Adipocyte (in vitro differentiated cells): ENCODE data around the gene DGKD.
"Not testable (repeated sequence)": the region's sequence is repeated elsewhere in the genome, so short reads cannot be mapped to it uniquely, and the experiment has no call there.

Source experiments
- DNase-seq: peaks from one replicate; pipeline ENCODE4 v3.0.0-alpha.2; 2015; ENCODE audit warnings: low read depth
- H3K27me3 ChIP-seq: replicated peaks from 2 replicates; pipeline ENCODE4 v1.7.0; 2013; ENCODE audit warnings: mild to moderate bottlenecking, low read length, moderate library complexity; ENCODE audit not compliant: control insufficient read depth, insufficient read depth
- H3K36me3 ChIP-seq: 2 replicates; pipeline ENCODE4 v1.7.0; 2013; ENCODE audit warnings: low read length, mild to moderate bottlenecking, moderate library complexity; ENCODE audit not compliant: control insufficient read depth, insufficient read depth, severe bottlenecking
- H3K4me1 ChIP-seq: 2 replicates; pipeline ENCODE4 v1.7.0; 2013; ENCODE audit warnings: mild to moderate bottlenecking, low read length, moderate library complexity; ENCODE audit not compliant: control insufficient read depth, insufficient read depth
- H3K4me3 ChIP-seq: 2 replicates; pipeline ENCODE4 v1.7.0; 2013; ENCODE audit warnings: mild to moderate bottlenecking, low read length, moderate library complexity
- H3K9ac ChIP-seq: 2 replicates; pipeline ENCODE4 v1.7.0; 2013; ENCODE audit warnings: mild to moderate bottlenecking, low read length, moderate library complexity
- H3K9me3 ChIP-seq: 2 replicates; pipeline ENCODE4 v1.7.0; 2013; ENCODE audit warnings: mild to moderate bottlenecking, low read length, moderate library complexity; ENCODE audit not compliant: control insufficient read depth

The DGKD gene

GRCh38 chr2:233395687-233396086 is 41.4 kb downstream of the DGKD start:
- Histone ChIP-seq H3K4me1 (peaks cover 6% of the 10 kb centered on the region), H3K4me3 (no peak overlapping the region)
- no peak for DNase-seq

GRCh38 chr2:233396726-233397665 is 42.7 kb downstream of the DGKD start:
- DNase-seq, H3K36me3 ChIP-seq, H3K4me1 ChIP-seq, H3K9me3 ChIP-seq, H3K4me3 ChIP-seq, H3K9ac ChIP-seq, H3K27me3 ChIP-seq: not testable (repeated sequence)

More at GRCh38 chr2:233395687-233396086, 41.4 kb downstream of the DGKD start:
- no peaks in the 10 kb centered on the region for H3K36me3 ChIP-seq
- no peak overlapping the region for H3K9ac ChIP-seq
- no peaks in the 10 kb centered on the region for H3K27me3 ChIP-seq
- H3K9me3 ChIP-seq = no peaks in the 10 kb centered on the region

DNA sequence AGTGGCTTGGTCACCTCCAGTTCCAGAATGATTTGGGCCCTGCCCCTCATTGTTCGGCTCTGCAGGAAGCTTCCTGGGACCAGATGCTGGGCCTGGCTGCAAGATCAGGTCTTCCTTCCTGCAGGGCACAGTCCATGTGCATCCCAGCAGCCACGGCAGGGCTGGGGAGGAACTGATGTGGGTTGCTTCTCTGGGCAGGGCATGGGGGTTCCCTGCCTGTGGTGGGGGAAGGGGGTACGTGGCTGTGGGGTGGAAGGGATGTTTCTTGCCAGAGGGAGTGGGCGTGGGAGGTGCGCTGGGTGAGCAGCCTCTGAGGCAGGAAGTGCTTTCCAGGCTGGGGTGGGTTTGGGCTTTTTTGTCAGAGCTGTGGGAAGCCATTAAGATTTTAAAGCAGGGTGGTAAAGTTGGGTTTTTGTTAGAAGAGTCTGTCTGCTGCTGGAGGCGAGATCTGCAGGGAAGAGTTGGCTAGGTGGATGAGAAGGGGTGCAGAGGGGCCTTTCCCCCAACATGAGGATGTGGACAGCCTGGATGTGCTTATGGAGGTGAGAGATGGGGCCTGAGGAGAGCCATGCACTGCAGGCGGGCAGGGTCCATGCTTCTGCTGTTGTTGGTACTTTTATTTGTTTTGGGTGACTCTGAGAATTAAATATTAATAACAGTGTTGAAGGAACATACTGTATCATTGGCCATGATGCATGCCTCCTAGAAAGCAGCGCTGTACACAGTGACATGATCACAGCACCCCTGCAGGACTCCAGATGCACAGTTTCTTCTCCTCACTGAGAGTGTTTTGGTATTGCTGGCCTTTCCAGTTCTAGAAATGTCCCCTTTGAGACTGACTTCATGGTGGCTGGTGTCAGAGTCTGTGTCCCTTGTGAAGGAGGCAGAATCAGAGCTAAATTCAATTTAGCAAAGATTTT is 45.3 kb downstream of the DGKD start:
- H3K4me1 ChIP-seq = peaks cover 6% of the 10 kb centered on the region
- no peaks in the 10 kb centered on the region for H3K36me3 ChIP-seq
- DNase-seq = no peak
- no peaks in the 10 kb centered on the region for H3K9me3 ChIP-seq
- no peak overlapping the region for H3K9ac ChIP-seq
- H3K27me3 ChIP-seq = no peaks in the 10 kb centered on the region
- no peak overlapping the region for H3K4me3 ChIP-seq

DNA sequence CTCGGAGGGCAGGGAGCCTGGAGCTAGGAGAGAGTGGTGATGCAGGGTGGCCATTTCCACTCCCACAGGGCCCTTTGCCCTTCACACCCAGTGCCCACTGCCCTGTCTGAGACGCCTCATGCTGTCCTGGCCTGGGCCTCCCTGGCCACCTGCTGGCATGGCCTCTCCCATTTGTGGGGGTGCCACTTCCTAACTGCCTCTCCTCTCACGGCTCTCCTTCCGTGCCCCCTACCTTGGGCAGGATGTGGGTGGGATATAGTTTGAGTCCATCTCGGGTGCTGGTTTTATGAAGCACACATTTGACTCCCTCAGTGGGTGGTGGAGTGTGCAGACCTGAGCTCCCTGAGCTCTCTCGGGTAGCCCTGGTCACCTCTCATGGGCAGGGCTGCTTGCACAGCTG is 46.0 kb downstream of the DGKD start:
- H3K36me3 ChIP-seq = no peaks in the 10 kb centered on the region
- H3K27me3 ChIP-seq = no peaks in the 10 kb centered on the region
- DNase-seq = no peak
- peaks cover 6% of the 10 kb centered on the region for H3K4me1 ChIP-seq
- H3K9me3 ChIP-seq = no peaks in the 10 kb centered on the region
- H3K4me3 ChIP-seq = no peak overlapping the region
- no peak overlapping the region for H3K9ac ChIP-seq

- Histone ChIP-seq H3K27me3 (no peaks in the 10 kb centered on the region), H3K4me1 (peaks cover 6% of the 10 kb centered on the region), H3K36me3 (no peaks in the 10 kb centered on the region), H3K4me3 (no peak overlapping the region), H3K9me3 (no peaks in the 10 kb centered on the region), H3K9ac (no peak overlapping the region)
- no peak for DNase-seq
Measured at GRCh38 chr2:233400961-233401360, 46.7 kb downstream of the DGKD start.

DNA sequence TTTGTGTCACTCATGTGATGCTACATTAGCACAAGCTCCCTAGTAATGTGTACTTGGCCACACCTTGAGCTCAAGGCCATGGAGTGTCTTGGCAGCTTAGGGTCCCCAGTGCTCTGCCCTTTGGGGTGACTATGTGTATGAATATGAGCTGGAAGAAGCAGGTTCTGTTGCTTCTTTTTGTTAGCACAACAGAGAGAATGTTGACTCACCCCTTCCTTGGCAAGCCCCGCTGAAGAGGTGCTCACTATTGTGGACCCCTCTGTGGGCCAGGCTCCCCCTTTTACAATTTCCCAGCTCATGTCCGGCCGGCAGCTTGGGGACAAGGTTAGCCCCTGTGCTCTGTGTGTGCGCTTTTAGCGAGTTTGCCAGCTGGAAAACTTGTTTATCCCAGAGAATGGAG is 48.1 kb downstream of the DGKD start:
- H3K36me3 ChIP-seq = no peaks in the 10 kb centered on the region
- no peaks in the 10 kb centered on the region for H3K9me3 ChIP-seq
- H3K9ac ChIP-seq = no peak overlapping the region
- H3K4me3 ChIP-seq = no peak overlapping the region
- DNase-seq = no peak
- no peaks in the 10 kb centered on the region for H3K27me3 ChIP-seq
- H3K4me1 ChIP-seq = peaks cover 2% of the 10 kb centered on the region

DNA sequence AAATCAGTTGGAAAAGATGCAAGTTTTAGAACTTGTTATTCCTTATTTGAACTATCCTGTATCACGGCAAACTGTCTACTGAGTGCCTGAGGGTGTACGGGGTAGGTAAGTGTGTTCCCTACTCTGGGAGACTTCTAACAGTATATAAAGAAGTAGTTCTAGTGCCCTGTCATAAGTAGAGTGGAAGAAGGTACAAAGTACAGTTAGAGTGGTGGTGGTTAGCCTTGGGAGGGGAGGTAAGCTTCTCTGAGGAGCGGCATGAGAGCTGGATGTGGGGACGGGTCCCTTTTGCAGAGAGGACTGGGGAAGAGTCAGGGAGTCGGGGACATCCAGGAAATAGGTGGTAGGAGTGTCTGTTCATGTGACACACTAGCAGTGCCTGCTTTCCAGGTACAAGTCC is 48.5 kb downstream of the DGKD start:
- Histone ChIP-seq H3K9ac (no peak overlapping the region), H3K4me3 (no peak overlapping the region), H3K9me3 (no peaks in the 10 kb centered on the region), H3K36me3 (no peaks in the 10 kb centered on the region), H3K27me3 (no peaks in the 10 kb centered on the region), H3K4me1 (peaks cover 6% of the 10 kb centered on the region)
- no peak for DNase-seq

GRCh38 chr2:233404222-233404621 is 49.9 kb downstream of the DGKD start:
- peaks cover 17% of the 10 kb centered on the region for H3K4me1 ChIP-seq
- H3K4me3 ChIP-seq = no peak overlapping the region
- no peaks in the 10 kb centered on the region for H3K36me3 ChIP-seq
- no peaks in the 10 kb centered on the region for H3K27me3 ChIP-seq
- H3K9me3 ChIP-seq = no peaks in the 10 kb centered on the region
- peak; percentile 49 for DNase-seq
- no peak overlapping the region for H3K9ac ChIP-seq

DNA sequence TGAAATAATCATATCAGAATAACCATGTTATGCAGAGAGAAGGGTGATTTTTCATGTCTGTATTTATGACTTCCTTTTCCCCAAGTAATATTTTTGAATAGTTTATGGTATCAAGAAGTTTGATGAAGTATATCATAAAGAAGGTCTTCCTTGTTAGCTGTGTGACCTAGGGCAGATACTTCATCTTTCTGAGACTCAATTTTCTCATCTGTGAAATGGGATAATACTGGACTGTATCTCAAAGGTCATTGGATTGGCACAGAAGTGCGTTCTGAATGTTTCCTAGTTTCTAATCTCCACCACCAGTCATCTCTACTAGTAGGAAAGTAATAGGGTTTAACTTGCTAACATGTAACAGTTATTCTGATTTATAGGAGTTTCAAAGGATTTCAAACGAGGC is 52.6 kb downstream of the DGKD start:
- peaks cover 23% of the 10 kb centered on the region for H3K4me1 ChIP-seq
- DNase-seq = no peak
- H3K9ac ChIP-seq = no peak overlapping the region
- peaks cover 4% of the 10 kb centered on the region for H3K36me3 ChIP-seq
- no peaks in the 10 kb centered on the region for H3K27me3 ChIP-seq
- H3K4me3 ChIP-seq = no peak overlapping the region
- peaks cover 11% of the 10 kb centered on the region for H3K9me3 ChIP-seq

DNA sequence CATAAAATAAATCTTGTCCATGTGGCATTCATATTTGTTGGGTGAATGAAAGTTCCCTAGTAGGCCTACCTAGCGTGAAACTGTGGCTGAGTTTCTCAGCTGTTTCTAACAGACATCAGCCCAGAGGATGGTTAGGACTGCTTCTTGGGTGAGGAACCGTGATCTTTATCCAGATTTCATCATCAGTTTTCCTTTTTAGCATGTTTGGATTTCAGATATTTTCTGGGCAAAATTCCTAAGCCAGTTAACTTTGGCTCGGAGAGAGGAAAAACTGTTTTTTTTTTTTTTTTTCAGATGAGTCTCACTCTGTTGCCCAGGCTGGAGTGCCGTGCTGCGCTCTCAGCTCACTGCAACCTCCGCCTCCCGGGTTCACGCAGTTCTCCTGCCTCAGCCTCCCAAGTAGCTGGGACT is 53.5 kb downstream of the DGKD start:
- Histone ChIP-seq H3K27me3 (no peaks in the 10 kb centered on the region), H3K4me3 (peak overlapping the region; percentile 0), H3K9ac (peak overlapping the region; percentile 5), H3K36me3 (peaks cover 4% of the 10 kb centered on the region), H3K9me3 (peaks cover 19% of the 10 kb centered on the region), H3K4me1 (peaks cover 23% of the 10 kb centered on the region)
- peak; percentile 77 for DNase-seq
